ENCODE results near the gene CEP43.
A peak's percentile ranks its signal among the peaks of the same experiment; 100 is the strongest.

Gene CEP43

GRCh38 chr6:166999145-166999883 is at the start of gene CEP43:
Gene CEP43, plus strand, starts transcription at chr6:166999397. Its CDS starts 16 bp downstream, at chr6:166999413.
- DNase-seq: peak in 55 of 56 donors; percentile 56 to 96 (median 86)

- DNase-seq: no peak
Measured at GRCh38 chr6:166949528-166950442, 49.4 kb upstream of the CEP43 start.

GRCh38 chr6:166950443-166950821 is 48.8 kb upstream of the CEP43 start:
- DNase-seq: no peak

- peak in 27 of 56 donors; percentile 18 to 73 (median 52) for DNase-seq
Measured at GRCh38 chr6:166950892-166951669, 48.1 kb upstream of the CEP43 start.

GRCh38 chr6:166951670-166952060 is 47.5 kb upstream of the CEP43 start:
- DNase-seq: no peak

GRCh38 chr6:166952121-166952520 is 47.1 kb upstream of the CEP43 start:
- no peak for DNase-seq

GRCh38 chr6:166952567-166953486 is 46.4 kb upstream of the CEP43 start:
- no peak for DNase-seq

- DNase-seq: no peak
Measured at GRCh38 chr6:166954118-166954713, 45.0 kb upstream of the CEP43 start.

- no peak for DNase-seq
Measured at GRCh38 chr6:166955121-166955864, 43.9 kb upstream of the CEP43 start.

- no peak for DNase-seq
Measured at GRCh38 chr6:166955865-166956443, 43.2 kb upstream of the CEP43 start.

- DNase-seq: peak; percentile 29 to 92 (median 83)
Measured at GRCh38 chr6:166956444-166957086, 42.6 kb upstream of the CEP43 start, which contains the start of gene RNASET2. Gene RNASET2, minus strand, starts transcription at chr6:166956550. Its CDS starts 368 bp downstream, at chr6:166956182.

- DNase-seq: peak in 1 of 56 donors; percentile 47
Measured at GRCh38 chr6:166957087-166957804, 42.0 kb upstream of the CEP43 start.

GRCh38 chr6:166957805-166958076 is 41.5 kb upstream of the CEP43 start:
- no peak for DNase-seq

- DNase-seq: peak in 1 of 56 donors; percentile 31
Measured at GRCh38 chr6:166958926-166959861, 40.0 kb upstream of the CEP43 start.

- DNase-seq: no peak
Measured at GRCh38 chr6:166959911-166960608, 39.1 kb upstream of the CEP43 start.

GRCh38 chr6:166960609-166960978 is 38.6 kb upstream of the CEP43 start:
- no peak for DNase-seq
